GM10248 (cell line): ENCODE data around the gene GRID2IP.

ENCODE experiments used
- CTCF ChIA-PET: fragments of 300-600 bp; sonication (Branson Sonifier 250); formaldehyde crosslinking; extraction: SDS; loops from one replicate; lab custom pipeline; 2021; ENCODE audit warnings: antibody characterized with exemption; lab: Yijun Ruan, JAX
- POLR2A ChIA-PET: fragments of 350-650 bp; sonication (Branson Sonifier 250); formaldehyde crosslinking; extraction: SDS; loops from one replicate; lab custom pipeline; 2020; ENCODE audit warnings: antibody characterized with exemption; lab: Yijun Ruan, JAX
- DNase-seq: peaks from one replicate; pipeline ENCODE4 v3.0.0; 2012; ENCODE audit errors: extremely low spot score
- CTCF ChIP-seq: IDR thresholded peaks from 2 replicates; pipeline ENCODE4 v1.5.1; 2012; ENCODE audit warnings: mild to moderate bottlenecking, low read depth; ENCODE audit errors: extremely low read depth, missing control alignments, control extremely low read depth

The GRID2IP gene

DNA sequence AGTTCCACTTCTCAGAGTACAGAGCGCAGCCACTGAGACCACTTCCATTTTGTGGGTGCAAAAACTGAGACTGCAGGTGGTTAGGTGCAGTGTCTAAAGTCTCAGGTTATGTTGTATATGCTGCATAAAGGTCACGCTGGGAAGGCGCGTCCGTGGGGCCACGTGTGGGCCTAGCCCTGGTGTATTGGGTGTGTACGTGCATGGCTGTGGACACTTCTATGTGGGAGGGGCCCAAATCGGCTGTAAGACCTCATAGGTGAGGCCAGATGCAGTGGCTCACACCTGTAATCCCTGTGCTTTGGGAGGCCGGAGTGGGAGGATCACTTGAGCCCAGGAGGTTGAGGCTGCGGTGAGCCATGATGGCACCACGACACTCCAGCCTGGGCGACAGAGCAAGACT lies 37.7 kb downstream of the GRID2IP start:
- POLR2A ChIA-PET, result no interaction called here
- CTCF ChIA-PET, result no interaction called here

GRCh38 chr7:6512892-6513291 lies 38.4 kb downstream of the GRID2IP start:
- DNase-seq, result no peak
- POLR2A ChIA-PET, result no interaction called here
- CTCF ChIA-PET, result no interaction called here
- TF ChIP-seq CTCF, result no peak

More for the DNA sequence above, 37.7 kb downstream of the GRID2IP start:
- no peak for DNase-seq
- no peak for TF ChIP-seq CTCF

DNA sequence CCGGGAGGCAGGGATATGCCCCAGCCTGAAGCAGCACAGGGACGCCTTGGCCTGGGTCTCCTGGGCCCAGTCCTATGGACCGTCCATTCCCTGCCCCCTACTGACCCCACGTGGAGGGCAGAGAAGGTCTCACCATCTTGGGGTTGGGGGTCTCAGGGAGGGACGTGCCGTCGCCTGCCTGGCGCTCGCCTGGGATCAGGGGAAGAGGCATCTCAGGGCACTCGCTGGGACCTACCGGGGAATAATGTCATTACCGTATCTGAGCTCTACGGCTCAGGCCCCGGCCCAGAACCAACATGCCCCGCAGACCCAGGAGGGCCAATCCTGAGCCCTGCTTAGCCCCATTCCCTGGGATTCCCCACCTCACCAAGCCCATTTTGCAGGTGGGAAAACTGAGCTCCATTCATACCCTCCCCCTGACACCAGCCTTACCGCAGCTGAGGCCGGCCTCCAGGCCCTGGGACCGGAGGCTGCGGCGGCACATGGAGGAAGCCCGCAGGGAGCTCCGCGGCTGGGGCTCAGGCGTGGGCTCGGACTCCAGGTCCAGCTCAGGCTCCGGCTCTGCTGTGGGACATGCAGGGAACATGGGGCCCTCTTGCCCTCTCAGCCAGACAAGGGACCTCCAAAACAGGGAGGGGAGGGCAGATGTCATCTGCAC lies 40.7 kb downstream of the GRID2IP start:
- POLR2A ChIA-PET, result no interaction called here
- no peak for DNase-seq
- CTCF ChIA-PET, result interaction anchor here (0.8 to 1.8 kb wide), 7 partner anchors 11 to 347 kb away, joined by 3 to 4 read pairs (median 3); no protein-coding TSS in a partner anchor
- no peak for TF ChIP-seq CTCF

GRCh38 chr7:6508950-6509349 lies 42.3 kb downstream of the GRID2IP start:
- ChIA-PET POLR2A (no interaction called here), CTCF (interaction anchor here (1.4 kb wide), 1 partner anchor 349 kb away, joined by 4 read pairs; no protein-coding TSS in a partner anchor)
- DNase-seq, result no peak
- TF ChIP-seq CTCF, result no peak

- POLR2A ChIA-PET, result no interaction called here
- DNase-seq, result no peak
- CTCF ChIA-PET, result interaction anchor here (1.4 kb wide), 1 partner anchor 349 kb away, joined by 4 read pairs; no protein-coding TSS in a partner anchor
- TF ChIP-seq CTCF, result no peak
Observed at GRCh38 chr7:6508539-6508938, 42.7 kb downstream of the GRID2IP start.

GRCh38 chr7:6507906-6508305 lies 43.4 kb downstream of the GRID2IP start:
- ChIA-PET CTCF (interaction anchor here (1.4 kb wide), 1 partner anchor 350 kb away, joined by 4 read pairs; no protein-coding TSS in a partner anchor), POLR2A (no interaction called here)
- TF ChIP-seq CTCF, result no peak
- DNase-seq, result no peak
